GM10847 (cell line): ENCODE measurements around the gene MACROD2.

Experiments
- POLR2A ChIP-seq: IDR thresholded peaks from 2 replicates; pipeline ENCODE4 v1.6.1; 2011; ENCODE audit not compliant: insufficient read length; ENCODE audit errors: extremely low read depth

Gene MACROD2

GRCh38 chr20:14958626-14959025 is 963.3 kb downstream of the MACROD2 start:
- no peak for TF ChIP-seq POLR2A

- TF ChIP-seq POLR2A: no peak
Measured at GRCh38 chr20:14959506-14960475, 964.5 kb downstream of the MACROD2 start.

DNA sequence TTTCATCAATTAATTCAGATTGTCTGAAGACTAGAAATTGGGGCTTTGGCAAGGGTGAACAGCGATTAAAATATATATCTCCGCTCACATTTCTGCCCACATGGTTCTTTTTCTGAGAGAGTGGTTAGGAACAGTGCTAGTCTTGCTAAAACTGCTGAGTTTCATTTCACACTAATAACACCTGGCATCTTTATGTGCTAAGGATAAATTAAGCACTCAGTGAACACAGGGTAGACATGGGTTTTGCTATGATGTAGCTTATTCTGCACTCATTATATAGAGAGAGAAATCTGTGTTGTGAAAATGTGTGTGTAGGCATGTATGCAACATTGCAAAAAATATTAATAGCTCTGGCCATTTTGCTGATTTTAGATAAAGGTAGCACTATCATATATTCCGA is 965.5 kb downstream of the MACROD2 start:
- no peak for TF ChIP-seq POLR2A

GRCh38 chr20:14963262-14963663 is 967.9 kb downstream of the MACROD2 start:
- no peak for TF ChIP-seq POLR2A

GRCh38 chr20:14966203-14966602 is 970.9 kb downstream of the MACROD2 start:
- no peak for TF ChIP-seq POLR2A

GRCh38 chr20:14966808-14967207 is 971.5 kb downstream of the MACROD2 start:
- no peak for TF ChIP-seq POLR2A

- no peak for TF ChIP-seq POLR2A
Measured at GRCh38 chr20:14972256-14972655, 976.9 kb downstream of the MACROD2 start.

GRCh38 chr20:14972690-14973089 is 977.4 kb downstream of the MACROD2 start:
- no peak for TF ChIP-seq POLR2A

- TF ChIP-seq POLR2A: no peak
Measured at GRCh38 chr20:14979453-14979986, 984.2 kb downstream of the MACROD2 start.

DNA sequence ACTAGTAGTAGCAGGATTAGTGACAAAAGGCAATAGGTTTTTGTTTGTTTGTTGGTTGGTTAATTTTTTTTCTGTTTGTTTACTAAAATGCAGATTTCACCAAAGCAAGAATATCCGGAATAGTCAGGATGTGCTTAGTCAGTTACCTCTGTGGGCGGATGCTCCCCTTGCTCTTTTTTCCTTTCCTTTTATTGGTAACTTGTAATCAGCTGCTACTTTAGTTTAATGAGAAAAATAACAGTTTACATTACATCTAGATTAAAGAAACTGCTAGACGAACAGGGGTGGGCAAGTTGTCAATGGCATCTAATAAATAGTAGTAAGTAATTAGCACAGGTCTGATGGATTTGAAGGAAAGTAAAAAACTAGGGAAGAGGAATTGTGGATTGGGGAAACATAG is 989.0 kb downstream of the MACROD2 start:
- TF ChIP-seq POLR2A: no peak

- TF ChIP-seq POLR2A: no peak
Measured at GRCh38 chr20:14984768-14985622, 989.7 kb downstream of the MACROD2 start.

DNA sequence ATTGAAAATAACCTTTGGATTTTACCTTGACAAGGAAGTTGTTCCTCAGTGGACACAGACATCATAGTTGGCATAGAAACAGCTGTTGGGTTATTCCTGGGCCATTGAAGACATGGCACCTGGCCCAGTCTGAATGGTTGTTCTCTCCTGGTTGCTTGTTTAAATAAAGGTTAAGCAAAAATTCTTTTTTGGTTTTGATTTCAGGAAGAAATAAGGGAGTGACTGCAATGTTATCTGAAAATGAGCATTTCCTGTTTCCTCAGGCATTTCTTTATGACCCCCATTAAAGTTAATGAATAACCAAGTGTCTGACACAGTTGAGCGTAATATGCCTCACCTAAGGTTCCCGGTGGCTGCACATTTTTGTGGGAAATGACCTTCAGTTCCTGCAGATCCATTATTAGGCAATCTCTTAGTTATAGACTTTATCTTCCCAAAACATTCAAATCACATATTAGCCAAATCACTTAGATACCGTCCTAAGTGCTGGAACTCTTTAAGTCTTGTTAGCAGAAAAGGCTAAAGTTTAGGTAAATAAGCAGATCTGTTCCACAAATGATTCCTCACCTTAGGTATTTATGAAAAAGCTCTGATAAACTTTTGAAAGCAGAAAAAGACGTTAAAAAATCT is 990.8 kb downstream of the MACROD2 start:
- TF ChIP-seq POLR2A: no peak

- TF ChIP-seq POLR2A: no peak
Measured at GRCh38 chr20:14986656-14987055, 991.3 kb downstream of the MACROD2 start.

GRCh38 chr20:14989535-14990290 is 994.4 kb downstream of the MACROD2 start:
- TF ChIP-seq POLR2A: no peak
